ENCODE measurements around the gene BICDL2. TPM values are rescaled to one million over a fixed set of nuclear protein-coding genes. Genes with fewer than 3 reads are reported as not detected.
"Not testable (repeated sequence)": the region's sequence is repeated elsewhere in the genome, so short reads cannot be mapped to it uniquely, and the experiment has no call there.

BICDL2 gene
- total and polyA plus RNA-seq, 3 donors from 2014 or later, result 0.29 to 1.3 (median 0.37) TPM

DNA sequence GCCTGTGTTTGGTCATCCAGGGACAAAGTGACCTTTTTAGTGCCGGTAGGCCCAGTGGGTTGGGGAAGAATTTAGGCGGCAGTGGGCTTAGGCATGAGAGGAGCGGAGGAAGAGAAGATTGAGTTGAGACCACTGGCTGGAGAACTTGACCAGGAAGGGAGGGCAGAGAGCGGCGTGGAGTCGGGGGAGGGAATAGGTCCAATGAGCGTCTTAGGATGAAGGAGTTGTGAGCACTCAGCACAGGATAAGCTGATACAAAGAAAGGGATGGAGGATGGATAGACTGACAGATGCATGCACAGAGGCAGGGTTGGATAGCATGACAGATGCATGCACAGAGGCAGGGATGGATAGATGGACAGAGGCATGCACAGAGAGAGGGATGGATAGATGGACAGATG, 36.7 kb upstream of the BICDL2 start:
- intact Hi-C loops (cut with DNase I; ENCODE audit: low total_unique reads), result no loop called here
- 90 to 97% methylated on average over 7 of the region's 7 CpGs for WGBS, 2 donors
- TF ChIP-seq, protein P1, sequence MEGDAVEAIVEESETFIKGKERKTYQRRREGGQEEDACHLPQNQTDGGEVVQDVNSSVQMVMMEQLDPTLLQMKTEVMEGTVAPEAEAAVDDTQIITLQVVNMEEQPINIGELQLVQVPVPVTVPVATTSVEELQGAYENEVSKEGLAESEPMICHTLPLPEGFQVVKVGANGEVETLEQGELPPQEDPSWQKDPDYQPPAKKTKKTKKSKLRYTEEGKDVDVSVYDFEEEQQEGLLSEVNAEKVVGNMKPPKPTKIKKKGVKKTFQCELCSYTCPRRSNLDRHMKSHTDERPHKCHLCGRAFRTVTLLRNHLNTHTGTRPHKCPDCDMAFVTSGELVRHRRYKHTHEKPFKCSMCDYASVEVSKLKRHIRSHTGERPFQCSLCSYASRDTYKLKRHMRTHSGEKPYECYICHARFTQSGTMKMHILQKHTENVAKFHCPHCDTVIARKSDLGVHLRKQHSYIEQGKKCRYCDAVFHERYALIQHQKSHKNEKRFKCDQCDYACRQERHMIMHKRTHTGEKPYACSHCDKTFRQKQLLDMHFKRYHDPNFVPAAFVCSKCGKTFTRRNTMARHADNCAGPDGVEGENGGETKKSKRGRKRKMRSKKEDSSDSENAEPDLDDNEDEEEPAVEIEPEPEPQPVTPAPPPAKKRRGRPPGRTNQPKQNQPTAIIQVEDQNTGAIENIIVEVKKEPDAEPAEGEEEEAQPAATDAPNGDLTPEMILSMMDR (IDR thresholded peaks at IDR 0.05), result no peak
- no peak for TF ChIP-seq POLR2A (IDR thresholded peaks at IDR 0.05)
- Histone ChIP-seq H3K9me3 (no peaks in the 10 kb centered on the region), H3K27me3 (no peaks in the 10 kb centered on the region), H3K36me3 (ENCODE audit: low read depth, missing control alignments) (no peaks in the 10 kb centered on the region), H3K4me3 (no peak overlapping the region), H3K27ac (no peak overlapping the region), H3K4me1 (peaks cover 5% of the 10 kb centered on the region)
- DNase-seq, result no peak

DNA sequence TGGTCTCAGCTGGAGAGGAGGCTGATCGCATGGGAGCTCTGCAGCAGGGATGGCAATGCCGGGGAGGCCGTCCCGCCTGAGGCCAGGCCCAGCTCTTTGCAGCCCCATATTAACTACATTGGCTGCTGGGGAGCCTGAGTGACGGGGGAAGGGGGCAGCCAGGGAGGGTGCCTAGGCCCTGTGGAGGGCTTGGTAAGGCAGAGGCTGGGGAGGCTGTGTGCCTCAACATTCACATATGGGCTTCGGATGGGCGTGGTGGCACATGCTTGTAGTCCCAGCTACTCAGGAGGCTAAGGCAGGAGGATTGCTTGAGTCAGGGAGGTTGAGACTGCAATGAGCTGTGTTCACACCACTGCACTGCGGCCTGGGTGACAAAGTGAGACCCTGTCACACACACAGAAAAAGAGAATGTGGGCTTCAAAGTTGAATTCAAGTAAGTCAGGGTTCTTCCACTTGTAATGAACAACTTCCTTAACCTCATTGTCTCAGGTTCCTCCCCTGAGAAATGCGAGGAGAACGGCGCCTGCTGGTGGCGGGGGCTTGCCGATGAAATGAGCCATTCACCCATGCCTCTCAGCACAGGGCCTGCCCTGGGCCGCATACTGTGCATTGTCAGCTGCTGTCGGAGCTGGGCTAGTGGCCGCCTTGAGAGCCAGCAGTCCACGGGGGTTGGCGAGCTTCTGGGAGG, 36.0 kb upstream of the BICDL2 start:
- DNase-seq; H3K27me3 ChIP-seq; H3K4me3 ChIP-seq; H3K9me3 ChIP-seq; H3K27ac ChIP-seq; intact Hi-C loops (cut with DNase I; ENCODE audit: low total_unique reads); H3K36me3 ChIP-seq (ENCODE audit: low read depth, missing control alignments); H3K4me1 ChIP-seq: not testable (repeated sequence)
- 96% methylated on average over 15 of the region's 18 CpGs; no CpG with 5 or more reads in 1 of the 2 donors for WGBS, 2 donors

- intact Hi-C loops (cut with DNase I; ENCODE audit: low total_unique reads), result not testable (repeated sequence)
Measured at GRCh38 chr16:3072148-3072547, 35.4 kb upstream of the BICDL2 start.

GRCh38 chr16:3071655-3072054, 34.9 kb upstream of the BICDL2 start:
- Histone ChIP-seq H3K9me3 (no peaks in the 10 kb centered on the region), H3K4me3 (no peak overlapping the region), H3K27me3 (no peaks in the 10 kb centered on the region), H3K27ac (no peak overlapping the region), H3K4me1 (peaks cover 5% of the 10 kb centered on the region), H3K36me3 (ENCODE audit: low read depth, missing control alignments) (no peaks in the 10 kb centered on the region)
- 93 to 94% methylated on average over 7 of the region's 7 CpGs for WGBS, 2 donors
- DNase-seq, result no peak
- intact Hi-C loops (cut with DNase I; ENCODE audit: low total_unique reads), result no loop called here
- TF ChIP-seq POLR2A (IDR thresholded peaks at IDR 0.05), result no peak

More at GRCh38 chr16:3072148-3072547, 35.4 kb upstream of the BICDL2 start:
- not testable (repeated sequence) for H3K4me1 ChIP-seq; H3K27ac ChIP-seq; H3K9me3 ChIP-seq; DNase-seq; H3K4me3 ChIP-seq; H3K27me3 ChIP-seq; H3K36me3 ChIP-seq (ENCODE audit: low read depth, missing control alignments)
- 69 to 71% methylated on average over 3 to 4 of the region's 4 CpGs for WGBS, 2 donors

DNA sequence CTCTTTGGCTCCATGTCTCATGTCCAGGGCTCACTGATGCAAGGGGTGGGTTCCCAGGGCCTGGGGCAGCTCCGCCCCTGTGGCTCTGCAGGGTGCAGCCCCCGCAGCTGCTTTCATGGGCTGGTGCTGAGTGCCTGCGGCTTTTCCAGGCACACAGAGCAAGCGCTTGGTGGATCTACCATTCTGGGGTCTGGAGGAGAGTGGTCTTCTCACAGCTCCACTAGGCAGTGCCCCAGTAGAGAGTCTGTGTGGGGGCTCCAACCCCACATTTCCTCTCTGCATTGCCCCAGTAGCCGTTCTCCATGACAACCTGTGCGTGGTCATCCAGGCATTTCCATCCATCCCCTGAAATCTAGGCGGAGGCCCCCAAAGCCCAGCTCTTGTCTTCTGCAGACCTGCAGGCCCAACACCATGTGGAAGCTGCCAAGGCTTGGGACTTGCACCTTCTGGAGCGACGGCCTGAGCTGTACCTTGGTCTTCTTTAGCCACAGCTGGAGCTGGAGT, 33.9 kb upstream of the BICDL2 start:
- no peak overlapping the region for H3K4me3 ChIP-seq
- 91 to 93% methylated on average over 9 of the region's 9 CpGs for WGBS, 2 donors
- H3K36me3 ChIP-seq (ENCODE audit: low read depth, missing control alignments), result no peaks in the 10 kb centered on the region
- H3K27ac ChIP-seq, result no peak overlapping the region
- no peaks in the 10 kb centered on the region for H3K9me3 ChIP-seq
- H3K4me1 ChIP-seq, result peaks cover 7% of the 10 kb centered on the region
- intact Hi-C loops (cut with DNase I; ENCODE audit: low total_unique reads), result no loop called here
- TF ChIP-seq POLR2A (IDR thresholded peaks at IDR 0.05), result no peak
- TF ChIP-seq, protein P1 (IDR thresholded peaks at IDR 0.05), result no peak
- no peak for DNase-seq
- H3K27me3 ChIP-seq, result no peaks in the 10 kb centered on the region

GRCh38 chr16:3069146-3069545, 32.4 kb upstream of the BICDL2 start:
- H3K36me3 ChIP-seq (ENCODE audit: low read depth, missing control alignments); DNase-seq; H3K9me3 ChIP-seq; H3K27ac ChIP-seq; H3K4me3 ChIP-seq; intact Hi-C loops (cut with DNase I; ENCODE audit: low total_unique reads); H3K27me3 ChIP-seq: not testable (repeated sequence)
- H3K4me1 ChIP-seq, result peaks cover 13% of the 10 kb centered on the region
- 92 to 93% methylated on average over 10 to 11 of the region's 11 CpGs for WGBS, 2 donors

GRCh38 chr16:3068487-3068886, 31.7 kb upstream of the BICDL2 start:
- H3K36me3 ChIP-seq (ENCODE audit: low read depth, missing control alignments), result no peaks in the 10 kb centered on the region
- H3K27ac ChIP-seq, result no peak overlapping the region
- TF ChIP-seq POLR2A (IDR thresholded peaks at IDR 0.05), result no peak
- TF ChIP-seq, protein P1 (IDR thresholded peaks at IDR 0.05), result no peak
- DNase-seq, result no peak
- intact Hi-C loops (cut with DNase I; ENCODE audit: low total_unique reads), result no loop called here
- 78 to 80% methylated on average over 1 to 4 of the region's 4 CpGs for WGBS, 2 donors
- H3K4me1 ChIP-seq, result peaks cover 13% of the 10 kb centered on the region
- H3K27me3 ChIP-seq, result no peaks in the 10 kb centered on the region
- no peaks in the 10 kb centered on the region for H3K9me3 ChIP-seq
- H3K4me3 ChIP-seq, result no peak overlapping the region

Data from testis (tissue), 3 donors.